Neutrophil (primary cell): ENCODE results near the gene SERPINF2.

Experiments used
- H3K27ac ChIP-seq: fragments of 200-600 bp; sonication (generic); 2 replicates; pipeline ENCODE4 v1.5.1; 2016; ENCODE audit warnings: mild to moderate bottlenecking, moderate library complexity
- H3K27me3 ChIP-seq: fragments of 200-600 bp; sonication (generic); 2 replicates; pipeline ENCODE4 v1.6.0; 2016; ENCODE audit warnings: mild to moderate bottlenecking
- H3K36me3 ChIP-seq: fragments of 200-600 bp; sonication (generic); 2 replicates; pipeline ENCODE4 v1.5.1; 2017
- H3K4me1 ChIP-seq, 2 experiments: fragments of 200-600 bp in 1 of 2; sonication (generic) in 1 of 2; 1 replicate in 1 of 2; 2 replicates in 1 of 2; pipeline versions ENCODE4 v1.5.1 to v1.6.1; 2013 to 2016; ENCODE audit warnings: low read depth in 1 of 2, low read length in 1 of 2, mild to moderate bottlenecking in 1 of 2, moderate library complexity in 1 of 2; ENCODE audit not compliant: control insufficient read depth in 1 of 2, insufficient read depth in 1 of 2
- H3K4me3 ChIP-seq, 2 experiments: fragments of 200-600 bp in 1 of 2; sonication (generic) in 1 of 2; 1 replicate in 1 of 2; 2 replicates in 1 of 2; pipeline ENCODE4 v1.5.1; 2013 to 2016; ENCODE audit warnings: low read depth in 1 of 2, low read length in 1 of 2, mild to moderate bottlenecking in 1 of 2, moderate library complexity in 1 of 2
- H3K9me3 ChIP-seq: fragments of 200-600 bp; sonication (generic); 2 replicates; pipeline ENCODE4 v1.5.1; 2016
- TF ChIP-seq, protein P1 (sequence below): fragments of 200-600 bp; sonication (generic); IDR thresholded peaks from 2 replicates; pipeline ENCODE4 v1.5.1; 2016; ENCODE audit warnings: antibody characterized with exemption

SERPINF2 gene

DNA sequence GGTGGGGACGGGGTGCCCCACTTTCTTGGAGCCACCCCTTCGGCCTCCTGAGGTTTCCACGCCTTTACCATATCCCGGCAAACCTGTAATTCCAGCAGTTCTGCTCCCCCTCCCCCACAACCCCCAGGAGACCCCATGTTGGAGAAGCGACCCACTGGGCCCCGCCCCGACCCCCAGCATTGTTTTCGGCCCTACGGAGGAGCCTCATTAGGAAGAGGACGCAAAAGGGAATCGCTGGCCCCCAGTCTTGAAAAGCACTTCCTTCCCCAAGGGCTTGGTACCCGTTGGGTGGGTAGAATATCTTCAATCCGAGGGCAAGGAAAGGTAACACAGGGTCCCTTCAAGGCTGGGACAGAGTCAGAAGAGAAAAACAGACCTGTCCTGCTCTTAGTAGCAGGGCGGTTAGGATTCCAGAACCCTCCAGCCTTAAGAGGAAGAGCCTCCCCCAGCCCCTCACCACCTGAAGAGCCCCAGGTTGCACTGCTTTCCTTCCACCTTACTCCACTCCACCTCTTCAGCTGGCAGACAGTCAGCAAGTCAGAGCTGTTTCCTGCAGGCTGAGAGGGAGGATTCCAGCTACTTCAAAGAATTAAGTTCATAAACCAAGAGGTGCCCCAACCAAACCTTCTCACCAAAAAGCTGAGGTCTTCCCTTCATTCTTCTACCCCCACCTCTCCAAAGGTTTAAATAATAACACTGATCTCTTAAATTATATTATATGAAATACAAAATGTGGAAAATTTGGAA lies 31.7 kb upstream of the SERPINF2 start:
- Histone ChIP-seq H3K9me3 (no peaks in the 10 kb centered on the region), H3K36me3 (peaks cover 22% of the 10 kb centered on the region), H3K27me3 (peaks cover 85% of the 10 kb centered on the region), H3K4me3 (peak overlapping the region; percentile 58 to 62), H3K27ac (no peak overlapping the region), H3K4me1 (peaks cover 37 to 46% of the 10 kb centered on the region in 2 experiments)
- TF ChIP-seq, protein P1, sequence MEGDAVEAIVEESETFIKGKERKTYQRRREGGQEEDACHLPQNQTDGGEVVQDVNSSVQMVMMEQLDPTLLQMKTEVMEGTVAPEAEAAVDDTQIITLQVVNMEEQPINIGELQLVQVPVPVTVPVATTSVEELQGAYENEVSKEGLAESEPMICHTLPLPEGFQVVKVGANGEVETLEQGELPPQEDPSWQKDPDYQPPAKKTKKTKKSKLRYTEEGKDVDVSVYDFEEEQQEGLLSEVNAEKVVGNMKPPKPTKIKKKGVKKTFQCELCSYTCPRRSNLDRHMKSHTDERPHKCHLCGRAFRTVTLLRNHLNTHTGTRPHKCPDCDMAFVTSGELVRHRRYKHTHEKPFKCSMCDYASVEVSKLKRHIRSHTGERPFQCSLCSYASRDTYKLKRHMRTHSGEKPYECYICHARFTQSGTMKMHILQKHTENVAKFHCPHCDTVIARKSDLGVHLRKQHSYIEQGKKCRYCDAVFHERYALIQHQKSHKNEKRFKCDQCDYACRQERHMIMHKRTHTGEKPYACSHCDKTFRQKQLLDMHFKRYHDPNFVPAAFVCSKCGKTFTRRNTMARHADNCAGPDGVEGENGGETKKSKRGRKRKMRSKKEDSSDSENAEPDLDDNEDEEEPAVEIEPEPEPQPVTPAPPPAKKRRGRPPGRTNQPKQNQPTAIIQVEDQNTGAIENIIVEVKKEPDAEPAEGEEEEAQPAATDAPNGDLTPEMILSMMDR: no peak

DNA sequence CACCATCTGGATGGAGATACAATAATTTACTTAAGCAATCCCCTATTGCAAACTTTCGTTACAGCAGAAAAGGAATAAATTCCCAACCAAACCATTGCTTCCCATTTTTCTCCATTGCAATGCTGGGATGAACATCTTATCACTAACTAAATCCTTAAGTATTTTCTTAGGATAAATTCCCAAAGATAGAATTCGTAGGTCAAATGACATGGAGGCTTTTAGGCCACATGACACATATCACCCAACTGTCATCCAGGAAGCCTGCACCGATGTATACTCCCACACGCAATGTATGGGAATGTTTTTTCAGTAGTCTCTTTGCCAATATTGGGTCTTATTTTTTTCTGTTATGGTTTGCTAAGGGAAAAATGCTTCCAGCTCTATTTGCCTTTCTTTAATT lies 30.9 kb upstream of the SERPINF2 start:
- Histone ChIP-seq H3K9me3 (no peaks in the 10 kb centered on the region), H3K36me3 (peaks cover 22% of the 10 kb centered on the region), H3K4me3 (no peak overlapping the region), H3K27ac (no peak overlapping the region), H3K27me3 (peaks cover 76% of the 10 kb centered on the region), H3K4me1 (peaks cover 40 to 50% of the 10 kb centered on the region in 2 experiments)
- TF ChIP-seq, protein P1: no peak

DNA sequence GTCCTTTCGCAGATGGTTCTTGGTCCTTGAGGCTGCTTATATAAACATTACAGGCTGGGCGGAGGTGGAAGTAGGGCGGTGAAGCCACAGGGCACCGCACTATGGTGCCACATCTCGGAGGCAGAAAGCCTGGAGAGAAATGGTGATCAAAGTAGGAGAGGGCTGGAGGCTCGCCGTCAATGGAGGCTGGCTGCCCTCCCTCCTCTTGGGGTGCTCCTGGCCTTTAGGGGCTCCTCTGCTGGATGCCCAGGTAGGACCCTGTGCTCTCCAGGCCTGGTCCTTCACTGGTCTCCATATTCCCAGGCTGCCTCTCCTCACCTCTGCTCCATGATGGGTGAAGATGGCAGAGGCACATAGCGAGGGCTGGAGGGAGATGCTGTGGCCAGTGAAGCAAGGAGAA lies 30.4 kb upstream of the SERPINF2 start:
- TF ChIP-seq, protein P1: no peak
- Histone ChIP-seq H3K27ac (no peak overlapping the region), H3K9me3 (no peaks in the 10 kb centered on the region), H3K27me3 (peaks cover 72% of the 10 kb centered on the region), H3K4me3 (no peak overlapping the region), H3K4me1 (peaks cover 45 to 54% of the 10 kb centered on the region in 2 experiments), H3K36me3 (peaks cover 22% of the 10 kb centered on the region)

DNA sequence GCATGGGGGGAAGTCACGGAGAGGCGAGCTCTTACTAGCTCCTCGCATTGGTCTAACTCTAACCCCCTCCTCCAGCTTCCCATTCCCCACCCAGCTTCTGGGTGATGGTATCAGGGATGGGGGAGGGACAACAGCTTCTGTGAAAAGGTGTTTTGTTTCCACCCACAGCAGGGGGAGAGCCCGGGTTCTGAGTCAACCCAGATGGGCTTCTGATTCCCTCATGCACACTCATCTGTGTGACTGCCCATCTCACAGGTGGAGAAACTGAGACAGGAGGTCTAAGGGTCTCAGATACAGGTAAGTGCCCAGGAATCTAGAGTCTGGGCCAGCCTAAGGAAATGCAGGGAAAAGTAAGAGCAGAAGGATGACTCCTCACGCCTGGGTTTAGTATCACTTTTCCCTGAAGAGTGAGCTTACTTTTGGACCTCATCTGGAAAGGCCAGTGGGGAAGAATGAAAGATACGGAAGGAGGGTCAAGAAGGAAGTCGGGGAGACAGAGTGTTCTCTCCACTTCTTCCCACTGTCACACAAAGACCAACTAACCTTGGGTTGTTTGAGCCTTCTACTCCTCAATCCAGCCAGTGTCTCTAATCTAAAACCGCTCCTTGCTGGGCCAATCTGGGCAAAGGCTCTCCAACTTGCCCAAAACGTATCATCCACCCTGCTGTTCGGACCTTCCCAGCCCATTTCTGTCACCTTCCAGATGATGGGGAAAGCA lies 29.4 kb upstream of the SERPINF2 start:
- Histone ChIP-seq H3K4me3 (no peak overlapping the region), H3K9me3 (no peaks in the 10 kb centered on the region), H3K27ac (no peak overlapping the region), H3K27me3 (peaks cover 62% of the 10 kb centered on the region), H3K36me3 (peaks cover 22% of the 10 kb centered on the region), H3K4me1 (peaks cover 54 to 65% of the 10 kb centered on the region in 2 experiments)
- TF ChIP-seq, protein P1: no peak

DNA sequence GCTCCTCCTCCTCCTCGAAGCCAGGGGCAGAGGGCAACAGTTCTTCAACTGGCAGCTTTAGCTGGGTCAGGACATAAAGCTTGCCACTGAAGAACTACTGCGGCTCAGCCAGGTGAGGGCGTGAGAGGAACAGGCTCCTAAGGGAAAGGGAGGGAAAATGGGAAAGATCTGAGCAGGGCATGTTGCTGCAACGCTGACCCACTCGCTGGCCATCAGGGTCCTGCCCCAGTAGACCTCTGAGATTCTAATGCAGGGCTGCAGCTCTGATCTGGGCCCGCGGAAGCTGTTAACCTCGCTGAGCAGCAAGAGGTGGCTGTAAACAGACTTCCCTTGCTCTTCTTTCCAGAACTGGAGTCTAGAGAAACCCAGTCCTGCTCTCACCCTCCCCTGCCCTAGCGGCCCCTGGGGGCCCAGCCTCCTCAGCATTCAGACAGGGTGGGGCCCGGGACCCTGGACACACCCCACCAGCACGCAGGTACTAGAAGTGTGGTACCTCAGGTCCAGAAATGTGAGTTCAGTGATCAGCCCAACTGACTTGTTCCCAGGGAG lies 28.7 kb upstream of the SERPINF2 start:
- H3K4me3 ChIP-seq: peak overlapping the region in 1 of 2 experiments; percentile 91
- no peaks in the 10 kb centered on the region for H3K9me3 ChIP-seq
- H3K27ac ChIP-seq: no peak overlapping the region
- H3K27me3 ChIP-seq: peaks cover 56% of the 10 kb centered on the region
- TF ChIP-seq, protein P1: no peak
- peaks cover 50 to 62% of the 10 kb centered on the region in 2 experiments for H3K4me1 ChIP-seq
- peaks cover 22% of the 10 kb centered on the region for H3K36me3 ChIP-seq
